HG03045 (cell line): ENCODE data around the gene USF1.
"Not testable (repeated sequence)": the region's sequence is repeated elsewhere in the genome, so short reads cannot be mapped to it uniquely, and the experiment has no call there.

ENCODE experiments used
- ATAC-seq: cut with Tn5 transposase; IDR thresholded peaks from one replicate; pipeline ENCODE4 v1.9.1; 2021; ENCODE audit warnings: mild to moderate bottlenecking, moderate library complexity; ENCODE audit not compliant: unreplicated experiment

Gene USF1

DNA sequence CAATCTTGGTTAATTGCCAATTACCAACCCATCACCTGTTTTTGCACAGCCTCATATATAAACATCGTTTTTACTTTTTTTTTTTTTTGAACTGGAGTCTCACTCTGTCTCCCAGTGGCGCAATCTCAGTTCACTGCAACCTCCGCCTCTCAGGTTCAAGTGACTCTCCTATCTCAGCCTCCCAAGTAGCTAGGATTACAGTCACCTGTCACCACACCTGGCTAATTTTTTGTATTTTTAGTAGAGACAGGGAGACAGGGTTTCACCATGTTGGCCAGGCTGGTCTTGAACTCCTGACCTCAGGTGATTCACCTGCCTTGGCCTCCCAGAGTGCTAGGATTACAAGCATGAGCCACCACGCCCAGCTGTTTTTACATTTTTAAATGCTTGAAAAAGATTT is 53.7 kb downstream of the USF1 start:
- not testable (repeated sequence) for ATAC-seq
